BJ (cell line): Measurements from ENCODE around the gene BORA. TPM values are rescaled to one million over a fixed set of nuclear protein-coding genes. Genes with fewer than 3 reads are reported as not detected.

ENCODE experiments used
- CTCF ChIA-PET: fragments of 350-600 bp; formaldehyde crosslinking; extraction: SDS; loops from one replicate; lab custom pipeline; 2021; ENCODE audit warnings: antibody characterized with exemption, inconsistent platforms; lab: Yijun Ruan, JAX
- POLR2A ChIA-PET: fragments of 300-600 bp; sonication (Branson Sonifier 250); formaldehyde crosslinking; extraction: SDS; loops from one replicate; lab custom pipeline; 2021; ENCODE audit warnings: antibody characterized with exemption; lab: Charles Lee
- DNase-seq: peaks from one replicate; pipeline ENCODE4 v3.0.0-alpha.2; 2011; ENCODE audit warnings: low read depth
- H3K27me3 ChIP-seq: 2 replicates; pipeline ENCODE4 v1.6.0; 2011; ENCODE audit warnings: low read length; ENCODE audit not compliant: control insufficient read depth, insufficient read depth
- H3K36me3 ChIP-seq: 2 replicates; pipeline ENCODE4 v1.5.1; 2011; ENCODE audit warnings: low read length; ENCODE audit not compliant: control insufficient read depth, insufficient read depth
- H3K4me3 ChIP-seq: 2 replicates; pipeline ENCODE4 v1.5.1; 2011; ENCODE audit warnings: low read depth, mild to moderate bottlenecking, control low read depth, low read length
- polyA plus RNA-seq: library from polyadenylated mRNA; depleted of rRNA; stranded (reverse); fragments of >200 nt; gene quantifications from 2 replicates; pipeline ENCODE4 v1.2.3, GENCODE V29; 2011; rRNA removed
- small RNA-seq: library from RNA; depleted of rRNA; stranded (forward); fragments of <200 nt; gene quantifications from one replicate; pipeline ENCODE3, GENCODE V24; 2012; ENCODE audit warnings: low replicate concordance, low read depth; ENCODE audit not compliant: insufficient read length
- TF ChIP-seq, protein P1 (sequence below): IDR thresholded peaks from 2 replicates; pipeline ENCODE4 v1.5.1; 2011; ENCODE audit warnings: low read depth, mild to moderate bottlenecking, control low read depth, inconsistent platforms, low read length, moderate library complexity; ENCODE audit not compliant: insufficient read depth

BORA gene
- polyA plus RNA-seq, 1 experiment, result 2.0 TPM

DNA sequence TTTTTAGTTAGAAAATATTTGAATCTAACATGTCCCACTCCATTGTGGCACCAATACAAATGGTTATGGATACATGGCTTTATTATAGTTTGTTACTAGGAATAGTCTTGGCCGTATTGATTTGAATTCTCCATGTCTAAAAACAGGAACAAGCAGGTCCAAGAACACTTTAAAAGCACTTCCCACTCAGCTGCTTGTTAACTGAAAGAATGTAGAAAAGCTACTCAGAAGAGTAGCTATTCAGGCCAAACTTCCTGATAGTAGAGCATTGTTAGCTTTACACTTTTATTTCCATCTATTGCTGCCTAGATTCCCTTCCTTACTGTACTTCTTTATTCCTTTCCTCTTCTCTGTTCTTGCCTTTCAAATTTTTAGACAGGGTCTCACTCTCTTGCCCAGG is 61.1 kb downstream of the BORA start:
- TF ChIP-seq, protein P1, sequence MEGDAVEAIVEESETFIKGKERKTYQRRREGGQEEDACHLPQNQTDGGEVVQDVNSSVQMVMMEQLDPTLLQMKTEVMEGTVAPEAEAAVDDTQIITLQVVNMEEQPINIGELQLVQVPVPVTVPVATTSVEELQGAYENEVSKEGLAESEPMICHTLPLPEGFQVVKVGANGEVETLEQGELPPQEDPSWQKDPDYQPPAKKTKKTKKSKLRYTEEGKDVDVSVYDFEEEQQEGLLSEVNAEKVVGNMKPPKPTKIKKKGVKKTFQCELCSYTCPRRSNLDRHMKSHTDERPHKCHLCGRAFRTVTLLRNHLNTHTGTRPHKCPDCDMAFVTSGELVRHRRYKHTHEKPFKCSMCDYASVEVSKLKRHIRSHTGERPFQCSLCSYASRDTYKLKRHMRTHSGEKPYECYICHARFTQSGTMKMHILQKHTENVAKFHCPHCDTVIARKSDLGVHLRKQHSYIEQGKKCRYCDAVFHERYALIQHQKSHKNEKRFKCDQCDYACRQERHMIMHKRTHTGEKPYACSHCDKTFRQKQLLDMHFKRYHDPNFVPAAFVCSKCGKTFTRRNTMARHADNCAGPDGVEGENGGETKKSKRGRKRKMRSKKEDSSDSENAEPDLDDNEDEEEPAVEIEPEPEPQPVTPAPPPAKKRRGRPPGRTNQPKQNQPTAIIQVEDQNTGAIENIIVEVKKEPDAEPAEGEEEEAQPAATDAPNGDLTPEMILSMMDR, result no peak
- H3K27me3 ChIP-seq, result no peaks in the 10 kb centered on the region
- no peak for DNase-seq
- no peak overlapping the region for H3K4me3 ChIP-seq
- ChIA-PET CTCF (interaction anchor here (0.7 kb wide), 1 partner anchor 12 kb away, joined by 3 read pairs; no protein-coding TSS in a partner anchor), POLR2A (no interaction called here)
- no peaks in the 10 kb centered on the region; the same call in 1 of the 2 replicates for H3K36me3 ChIP-seq

DNA sequence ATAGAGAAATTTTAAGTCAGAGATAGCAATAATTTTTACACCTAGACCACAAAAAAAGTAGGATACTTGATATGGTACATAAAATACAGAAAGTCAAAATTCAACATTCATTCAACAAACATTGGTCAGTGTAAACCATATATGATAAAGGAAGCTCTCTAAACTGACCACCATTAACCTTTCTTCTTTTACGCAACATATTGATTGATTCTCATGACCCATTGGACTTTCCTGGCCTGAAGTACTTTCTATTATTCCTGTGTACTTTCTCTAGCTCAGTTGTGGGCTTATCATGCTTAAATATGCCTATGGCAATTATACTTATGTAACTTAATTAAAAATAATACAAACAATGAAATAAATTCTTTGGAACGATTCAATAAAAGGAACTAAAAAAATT is 64.9 kb downstream of the BORA start:
- no peak for DNase-seq
- CTCF ChIA-PET, result interaction anchor here (0.6 to 1.0 kb wide), 4 partner anchors 11 to 243 kb away, joined by 3 to 5 read pairs (median 3); no protein-coding TSS in a partner anchor
- TF ChIP-seq, protein P1, result no peak
- no peak overlapping the region for H3K4me3 ChIP-seq
- H3K27me3 ChIP-seq, result no peaks in the 10 kb centered on the region
- no peaks in the 10 kb centered on the region; the same call in 1 of the 2 replicates for H3K36me3 ChIP-seq
- POLR2A ChIA-PET, result no interaction called here

DNA sequence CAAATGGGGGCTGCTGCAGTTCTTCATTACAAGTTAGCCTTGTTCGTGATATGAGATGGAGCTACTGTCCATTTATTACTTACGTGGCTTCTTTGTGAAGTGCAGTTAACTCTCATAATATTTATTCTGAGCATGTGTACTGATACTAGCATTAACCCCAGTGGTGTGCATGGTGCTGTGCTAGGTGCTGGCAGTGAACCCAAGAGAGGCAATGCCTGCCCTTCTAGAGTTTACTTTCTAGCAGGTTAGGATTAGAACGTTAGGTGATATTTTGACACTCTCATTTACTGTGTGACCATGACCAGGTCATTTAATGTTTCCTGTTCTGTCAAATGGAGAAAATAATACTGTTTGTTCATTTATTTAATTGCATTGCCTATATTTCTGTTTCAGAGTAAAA is 71.1 kb downstream of the BORA start:
- Histone ChIP-seq H3K4me3 (no peak overlapping the region), H3K27me3 (no peaks in the 10 kb centered on the region), H3K36me3 (peaks cover 2% of the 10 kb centered on the region)
- no peak for DNase-seq
- POLR2A ChIA-PET, result no interaction called here
- CTCF ChIA-PET, result no interaction called here
- TF ChIP-seq, protein P1, result no peak

DNA sequence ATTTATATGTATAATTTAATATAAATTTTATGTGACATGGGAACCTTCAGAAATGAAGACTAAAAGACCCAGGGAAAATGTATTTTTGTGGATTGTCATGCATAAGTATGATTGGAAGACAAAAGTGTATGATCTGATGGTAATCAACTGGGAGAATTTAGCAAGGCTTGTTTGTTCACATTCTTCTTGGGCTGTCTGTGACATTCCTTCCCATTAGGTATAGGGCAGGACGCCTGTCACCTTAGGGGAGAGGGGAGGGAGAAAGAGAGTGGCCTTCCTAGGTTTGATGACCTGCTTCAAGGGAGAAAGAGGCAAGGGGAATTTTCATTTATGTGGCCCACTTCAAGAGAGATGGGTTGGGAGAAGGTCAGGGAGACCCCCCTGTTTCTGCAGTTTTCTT is 76.6 kb downstream of the BORA start:
- Histone ChIP-seq H3K36me3 (peaks cover 2% of the 10 kb centered on the region; the same call in 1 of the 2 replicates), H3K4me3 (no peak overlapping the region), H3K27me3 (no peaks in the 10 kb centered on the region)
- CTCF ChIA-PET, result interaction anchor here (1.6 kb wide), 1 partner anchor 10 kb away, joined by 3 read pairs; no protein-coding TSS in a partner anchor
- POLR2A ChIA-PET, result no interaction called here
- no peak for DNase-seq
- TF ChIP-seq, protein P1, result no peak

Small RNA genes lying within 50 kb of the gene (small RNA-seq; reads per million reads assigned to genes)
- gene RNU6-80P, result not detected

Other genes starting within 250 kb of the BORA start
- 3.3 and 6.3 TPM in 2 replicates for gene MZT1, start 294 bp upstream of the BORA start, polyA plus RNA-seq
- 15.8 and 23.4 TPM in 2 replicates for gene DIS3, start 54.0 kb downstream of the BORA start, polyA plus RNA-seq
- 1.7 and 4.1 TPM in 2 replicates for gene PIBF1, start 54.2 kb downstream of the BORA start, polyA plus RNA-seq